ENCODE measurements around the gene RBM6. TPM values are rescaled to one million over a fixed set of nuclear protein-coding genes. Genes with fewer than 3 reads are reported as not detected.
A peak's percentile ranks its signal among the peaks of the same experiment; 100 is the strongest.

The RBM6 gene
- total RNA-seq, 4 donors from 2014 or later: 57.9 to 100 (median 66.9) TPM

- intact Hi-C loops (cut with DNase I): loop anchor here (5.0 kb wide), 1 partner anchor 58 kb away; no protein-coding TSS in a partner anchor
- H3K4me1 ChIP-seq: peaks cover 17 to 43% (median 36%) of the 10 kb centered on the region in 4 donors
Measured at GRCh38 chr3:49899815-49900214, 40.1 kb upstream of the RBM6 start.

GRCh38 chr3:49900491-49901153 is 39.3 kb upstream of the RBM6 start:
- peaks cover 19 to 49% (median 41%) of the 10 kb centered on the region in 4 donors for H3K4me1 ChIP-seq
- no CpG with 5 or more reads among the region's 8 CpGs for WGBS
- intact Hi-C loops (cut with DNase I): loop anchor here (5.0 kb wide), 1 partner anchor 58 kb away; no protein-coding TSS in a partner anchor
- no peaks in the 10 kb centered on the region for H3K9me3 ChIP-seq
- TF ChIP-seq POLR2A (IDR thresholded peaks at IDR 0.05; ENCODE audit: low read depth): no peak
- TF ChIP-seq, protein P1, sequence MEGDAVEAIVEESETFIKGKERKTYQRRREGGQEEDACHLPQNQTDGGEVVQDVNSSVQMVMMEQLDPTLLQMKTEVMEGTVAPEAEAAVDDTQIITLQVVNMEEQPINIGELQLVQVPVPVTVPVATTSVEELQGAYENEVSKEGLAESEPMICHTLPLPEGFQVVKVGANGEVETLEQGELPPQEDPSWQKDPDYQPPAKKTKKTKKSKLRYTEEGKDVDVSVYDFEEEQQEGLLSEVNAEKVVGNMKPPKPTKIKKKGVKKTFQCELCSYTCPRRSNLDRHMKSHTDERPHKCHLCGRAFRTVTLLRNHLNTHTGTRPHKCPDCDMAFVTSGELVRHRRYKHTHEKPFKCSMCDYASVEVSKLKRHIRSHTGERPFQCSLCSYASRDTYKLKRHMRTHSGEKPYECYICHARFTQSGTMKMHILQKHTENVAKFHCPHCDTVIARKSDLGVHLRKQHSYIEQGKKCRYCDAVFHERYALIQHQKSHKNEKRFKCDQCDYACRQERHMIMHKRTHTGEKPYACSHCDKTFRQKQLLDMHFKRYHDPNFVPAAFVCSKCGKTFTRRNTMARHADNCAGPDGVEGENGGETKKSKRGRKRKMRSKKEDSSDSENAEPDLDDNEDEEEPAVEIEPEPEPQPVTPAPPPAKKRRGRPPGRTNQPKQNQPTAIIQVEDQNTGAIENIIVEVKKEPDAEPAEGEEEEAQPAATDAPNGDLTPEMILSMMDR (IDR thresholded peaks at IDR 0.05): no peak
- TF ChIP-seq EP300 (IDR thresholded peaks at IDR 0.05): no peak
- DNase-seq (ENCODE audit: extremely low spot score): no peak
- no peak overlapping the region for H3K27ac ChIP-seq (replicated peaks in 1 of 4)
- H3K27me3 ChIP-seq: no peaks in the 10 kb centered on the region
- H3K36me3 ChIP-seq: peaks cover 0 to 25% (median 7%) of the 10 kb centered on the region in 4 donors
- no peak overlapping the region for H3K4me3 ChIP-seq

More at GRCh38 chr3:49899815-49900214, 40.1 kb upstream of the RBM6 start:
- no peak for DNase-seq (ENCODE audit: extremely low spot score)
- H3K9me3 ChIP-seq: no peaks in the 10 kb centered on the region
- 67% methylated on average over 4 of the region's 5 CpGs for WGBS
- no peak overlapping the region for H3K4me3 ChIP-seq
- no peak overlapping the region for H3K27ac ChIP-seq (replicated peaks in 1 of 4)
- no peak for TF ChIP-seq POLR2A (IDR thresholded peaks at IDR 0.05; ENCODE audit: low read depth)
- TF ChIP-seq, protein P1 (IDR thresholded peaks at IDR 0.05): peak in 1 of 3 experiments; percentile 16
- H3K27me3 ChIP-seq: no peaks in the 10 kb centered on the region
- peaks cover 0 to 32% (median 13%) of the 10 kb centered on the region in 4 donors for H3K36me3 ChIP-seq

DNA sequence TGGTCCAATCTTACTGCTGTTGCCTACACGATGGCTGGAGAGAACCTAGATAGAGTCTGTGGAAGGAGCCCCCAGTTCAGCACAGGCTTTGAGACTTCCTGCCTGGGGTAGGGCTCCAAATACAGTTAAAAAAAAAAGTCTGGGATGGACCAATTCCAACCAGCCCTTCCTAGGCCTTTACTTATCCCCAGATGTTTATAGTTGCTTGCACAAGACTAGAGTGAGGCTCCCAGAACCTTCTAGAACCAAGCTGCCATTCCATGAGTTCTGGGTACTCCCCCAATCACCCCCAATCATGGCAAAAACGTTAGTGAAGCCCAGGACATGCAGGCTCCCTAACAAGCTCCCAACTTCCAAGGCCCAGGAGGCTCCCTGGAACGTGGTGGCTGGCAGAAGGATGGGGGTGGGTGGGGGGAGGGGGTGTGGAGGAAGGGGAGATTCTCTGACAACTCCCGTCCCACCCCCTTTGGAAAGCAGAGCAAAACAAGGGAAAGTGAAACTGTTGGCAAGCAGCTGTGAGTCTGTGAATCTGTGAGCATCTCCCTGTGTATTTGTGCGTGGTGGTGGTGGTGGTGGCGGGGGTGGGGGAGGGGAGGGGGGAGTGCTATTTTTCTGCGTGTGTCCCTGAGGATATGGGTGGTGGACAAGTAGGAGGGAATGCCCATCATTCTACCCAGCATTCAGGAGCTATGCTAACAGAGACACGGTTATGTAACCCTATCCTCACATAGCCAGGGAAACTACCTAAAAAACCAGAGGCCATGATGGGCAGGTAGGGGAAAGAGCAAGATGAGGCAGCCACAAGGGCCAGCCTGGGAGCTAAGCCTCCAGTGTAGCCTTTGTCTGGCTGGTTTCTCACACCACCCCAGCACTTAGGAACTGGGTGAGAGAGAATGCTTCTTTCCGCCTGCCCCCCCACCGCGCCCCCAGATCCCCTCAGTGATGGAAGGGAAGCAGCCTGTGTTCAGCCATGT is 38.3 kb upstream of the RBM6 start:
- TF ChIP-seq POLR2AphosphoS5 (IDR thresholded peaks at IDR 0.05) (no peak), EP300 (IDR thresholded peaks at IDR 0.05) (no peak), POLR2A (IDR thresholded peaks at IDR 0.05; ENCODE audit: low read depth) (no peak)
- TF ChIP-seq, protein P1 (IDR thresholded peaks at IDR 0.05): no peak
- H3K4me1 ChIP-seq: peaks cover 28 to 59% (median 52%) of the 10 kb centered on the region in 4 donors
- H3K27me3 ChIP-seq: no peaks in the 10 kb centered on the region
- H3K9me3 ChIP-seq: no peaks in the 10 kb centered on the region
- 66% methylated on average over 11 of the region's 11 CpGs for WGBS
- no peak overlapping the region for H3K4me3 ChIP-seq
- intact Hi-C loops (cut with DNase I): loop anchor here (5.0 kb wide), 1 partner anchor 59 kb away; no protein-coding TSS in a partner anchor
- peaks cover 0 to 16% (median 1%) of the 10 kb centered on the region in 4 donors for H3K36me3 ChIP-seq
- peak overlapping the region in 1 of 4 donors; percentile 11 for H3K27ac ChIP-seq (replicated peaks in 1 of 4)
- no peak for DNase-seq (ENCODE audit: extremely low spot score)

DNA sequence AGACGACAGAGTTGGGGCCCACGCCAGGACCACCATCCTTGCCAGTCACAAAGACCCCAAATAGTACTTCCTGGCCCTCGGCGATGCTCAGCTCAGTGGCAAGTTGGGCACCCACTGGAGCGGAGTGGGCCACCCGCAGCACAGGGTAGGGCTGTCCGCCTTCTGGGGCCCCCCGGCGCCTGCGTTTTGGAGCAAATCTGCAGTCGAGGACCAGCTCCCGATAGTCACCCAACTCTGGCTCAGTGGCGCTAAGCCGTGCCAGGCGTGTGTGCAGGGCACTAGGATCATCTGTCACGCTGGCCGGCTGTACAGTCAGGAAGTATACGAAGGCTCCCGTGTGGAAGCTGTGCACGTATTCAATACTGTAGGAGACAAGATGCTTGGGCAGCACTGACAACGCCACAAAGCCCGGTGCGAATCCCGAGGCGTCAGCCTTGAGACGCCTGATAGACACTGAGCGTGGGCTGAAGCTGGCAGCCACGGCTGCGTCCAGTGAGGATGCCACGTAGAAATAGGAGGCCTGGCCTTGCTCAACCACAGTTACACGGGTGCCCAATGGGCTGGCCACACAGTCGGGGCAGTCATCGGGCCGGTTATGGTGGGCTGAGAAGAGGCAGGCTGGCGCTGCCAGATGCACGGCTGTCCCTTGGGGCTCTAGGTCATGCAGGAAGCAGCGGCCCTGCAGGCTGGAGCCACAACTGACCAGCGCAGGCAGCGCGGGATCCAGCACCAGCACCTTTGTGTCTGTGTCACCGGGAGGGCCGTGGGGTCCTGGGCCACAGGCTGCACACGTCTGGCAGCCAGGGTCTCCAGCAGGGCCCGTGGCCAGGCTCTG is 37.2 kb upstream of the RBM6 start:
- Histone ChIP-seq H3K4me1 (peaks cover 28 to 60% (median 52%) of the 10 kb centered on the region in 4 donors), H3K36me3 (peaks cover 0 to 5% (median 0%) of the 10 kb centered on the region in 4 donors), H3K4me3 (peak overlapping the region in 3 of 4 donors; percentile 51 to 59 (median 53)), H3K27me3 (no peaks in the 10 kb centered on the region), H3K9me3 (no peaks in the 10 kb centered on the region), H3K27ac (replicated peaks in 1 of 4) (peak overlapping the region in 1 of 4 donors; percentile 59)
- WGBS: 94% methylated on average over 17 of the region's 44 CpGs
- DNase-seq (ENCODE audit: extremely low spot score): no peak
- TF ChIP-seq, protein P1 (IDR thresholded peaks at IDR 0.05): no peak
- TF ChIP-seq POLR2A (IDR thresholded peaks at IDR 0.05; ENCODE audit: low read depth): no peak
- TF ChIP-seq EP300 (IDR thresholded peaks at IDR 0.05): no peak
- no peak for TF ChIP-seq POLR2AphosphoS5 (IDR thresholded peaks at IDR 0.05)
- intact Hi-C loops (cut with DNase I): loop anchor here (5.0 kb wide), 1 partner anchor 60 kb away; no protein-coding TSS in a partner anchor

Data from esophagus muscularis mucosa (tissue), 4 donors.